Stimulated activated CD8-positive, alpha-beta memory T cell treated with anti-CD3 and anti-CD28 coated beads, Interleukin-2, amount 100 ng/mL, for 48 hours (primary cell): ENCODE results near the gene PLCD1.
"Not testable (repeated sequence)": the region's sequence is repeated elsewhere in the genome, so short reads cannot be mapped to it uniquely, and the experiment has no call there.

ENCODE experiments used
- DNase-seq, 2 donors: peaks; one replicate each; pipeline ENCODE4 v3.0.0-alpha.2; 2020; ENCODE audit warnings: low read depth in 2 of 2

PLCD1 gene

DNA sequence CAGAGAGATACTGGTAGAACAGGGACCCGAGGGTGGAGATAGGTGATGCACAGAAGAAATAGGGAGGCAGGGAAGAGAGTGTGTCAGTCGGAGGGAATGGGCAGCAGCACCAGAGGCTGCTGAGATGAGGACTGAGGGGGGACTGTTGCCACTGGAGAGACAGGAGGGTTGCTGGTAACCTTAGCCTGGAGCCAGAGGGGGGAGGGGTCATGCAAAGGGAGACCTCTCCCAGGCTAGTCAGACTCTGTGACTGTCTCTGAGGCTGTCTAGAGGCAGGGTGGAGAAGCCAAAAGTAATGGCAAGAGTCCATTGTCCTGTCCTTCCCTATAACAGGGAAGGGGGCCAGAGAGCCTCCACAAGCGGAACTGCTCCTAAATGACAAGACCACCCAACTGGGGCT is 7.5 kb upstream of the PLCD1 start:
- DNase-seq: no peak

DNA sequence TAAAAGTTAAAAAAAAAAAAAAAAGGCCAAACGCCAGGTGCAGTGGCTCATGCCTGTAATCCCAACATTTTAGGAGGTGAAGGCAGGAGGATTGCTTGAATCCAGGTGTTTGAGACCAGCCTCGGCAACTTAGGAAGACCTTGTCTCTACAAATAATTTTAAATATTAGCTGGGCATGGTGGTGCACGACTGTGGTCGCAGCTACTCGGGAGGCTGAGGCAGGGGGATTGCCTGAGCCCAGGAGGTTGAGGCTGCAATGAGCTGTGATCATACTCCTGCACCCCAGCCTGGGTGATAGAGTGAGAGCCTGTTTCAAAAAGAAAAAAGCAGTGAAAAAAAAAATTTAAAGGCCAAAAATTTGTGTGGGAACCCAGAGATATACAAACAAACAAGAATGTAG is 6.8 kb upstream of the PLCD1 start:
- DNase-seq: no peak

- DNase-seq: not testable (repeated sequence)
Observed at GRCh38 chr3:38034335-38034734, 4.9 kb upstream of the PLCD1 start.

DNA sequence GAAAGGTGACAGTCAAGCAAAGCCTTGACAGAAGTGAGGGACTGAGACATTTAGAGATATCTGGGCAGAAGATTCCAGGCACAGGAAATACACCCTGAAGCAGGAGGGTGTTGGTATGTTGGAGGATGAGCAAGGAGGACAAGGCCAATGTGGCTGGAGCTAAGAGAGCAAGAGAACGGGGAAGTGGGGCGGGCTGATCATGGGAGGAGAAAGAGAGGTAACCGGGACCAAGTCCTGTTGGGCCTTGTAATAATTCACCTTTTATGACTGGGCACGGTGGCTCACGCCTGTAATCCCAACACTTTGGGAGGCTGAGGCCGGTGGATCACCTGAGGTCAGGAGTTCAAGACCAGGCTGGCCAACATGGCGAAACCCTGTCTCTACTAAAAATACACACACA is 4.1 kb upstream of the PLCD1 start:
- not testable (repeated sequence) for DNase-seq

DNA sequence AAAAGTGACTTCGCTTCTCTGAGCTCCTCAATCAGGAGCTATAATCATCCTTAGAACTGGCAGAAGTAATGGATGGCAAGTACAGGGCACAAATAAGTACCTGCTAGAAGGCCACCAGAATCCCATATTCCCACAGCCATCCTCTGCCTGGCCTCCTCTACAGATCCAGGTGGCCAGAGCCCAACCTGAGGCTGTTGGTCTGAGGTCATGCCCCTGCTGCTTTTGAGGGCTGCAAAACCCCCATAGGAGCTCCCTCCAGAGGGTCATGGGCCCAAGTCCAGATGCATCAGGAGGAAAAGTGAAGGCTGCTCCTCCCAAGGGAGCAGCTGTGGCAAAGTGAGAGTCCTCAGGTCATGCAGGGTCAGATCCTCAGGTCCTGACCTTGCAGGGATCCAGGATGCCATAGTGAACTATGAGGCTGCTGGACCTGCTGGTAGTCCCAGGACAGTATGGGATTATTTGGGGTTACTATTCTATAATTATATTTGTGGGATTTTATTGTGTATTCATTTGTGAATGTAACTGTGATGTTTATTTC is 3.0 kb upstream of the PLCD1 start:
- no peak for DNase-seq

GRCh38 chr3:38031022-38031994 is 1.9 kb upstream of the PLCD1 start:
- no peak for DNase-seq

GRCh38 chr3:38030126-38031021 is 932 bp upstream of the PLCD1 start:
- DNase-seq: no peak

GRCh38 chr3:38028621-38029361 is 651 bp downstream of the PLCD1 start:
- no peak for DNase-seq

DNA sequence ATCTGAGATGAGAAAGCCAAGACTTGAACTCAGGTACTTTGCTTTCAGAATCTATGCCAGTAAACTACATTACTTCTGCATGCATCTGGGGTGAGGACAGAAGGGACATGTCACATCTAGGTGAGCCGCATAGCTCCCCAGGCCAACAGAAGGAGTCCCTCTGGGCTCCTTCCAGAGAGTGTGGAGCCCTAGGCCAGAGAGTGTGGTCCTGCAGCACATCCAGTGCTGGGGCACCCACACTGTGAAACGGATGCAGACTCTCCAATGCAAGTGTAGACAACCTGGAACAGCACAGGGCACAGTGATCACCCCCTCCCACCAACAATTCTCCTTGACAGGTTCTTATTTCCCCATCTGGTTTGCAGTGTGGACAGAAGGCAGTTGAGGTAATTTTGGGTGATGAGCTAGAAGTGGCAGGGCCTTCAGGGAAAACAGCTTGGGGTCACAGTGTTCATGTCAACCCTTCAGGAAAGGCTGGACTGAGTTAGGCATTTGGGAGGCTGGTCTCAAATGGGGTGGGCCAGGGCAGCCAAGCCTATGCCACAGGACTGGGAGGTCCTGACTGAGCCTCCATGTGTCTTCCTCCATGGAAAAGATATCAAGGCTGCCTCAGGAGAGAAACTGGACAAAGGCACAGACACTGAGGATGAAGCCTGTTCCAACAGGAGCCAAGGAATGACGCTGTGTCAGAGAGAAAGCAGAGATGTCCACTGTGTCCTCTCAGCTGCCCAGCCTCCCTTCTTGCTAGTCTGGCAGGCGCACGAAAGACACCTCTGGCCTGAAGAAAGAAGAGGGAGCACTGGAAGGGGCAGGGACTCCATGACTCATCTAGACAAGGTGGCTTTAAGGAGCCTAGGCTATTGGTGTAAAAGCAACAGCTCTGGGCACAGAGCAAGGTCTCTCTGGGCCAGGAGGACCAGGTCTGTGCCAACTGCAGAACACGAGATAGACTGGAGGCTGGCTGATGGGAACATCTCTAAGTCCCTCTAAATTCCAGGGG is 1.7 kb downstream of the PLCD1 start:
- no peak for DNase-seq

DNA sequence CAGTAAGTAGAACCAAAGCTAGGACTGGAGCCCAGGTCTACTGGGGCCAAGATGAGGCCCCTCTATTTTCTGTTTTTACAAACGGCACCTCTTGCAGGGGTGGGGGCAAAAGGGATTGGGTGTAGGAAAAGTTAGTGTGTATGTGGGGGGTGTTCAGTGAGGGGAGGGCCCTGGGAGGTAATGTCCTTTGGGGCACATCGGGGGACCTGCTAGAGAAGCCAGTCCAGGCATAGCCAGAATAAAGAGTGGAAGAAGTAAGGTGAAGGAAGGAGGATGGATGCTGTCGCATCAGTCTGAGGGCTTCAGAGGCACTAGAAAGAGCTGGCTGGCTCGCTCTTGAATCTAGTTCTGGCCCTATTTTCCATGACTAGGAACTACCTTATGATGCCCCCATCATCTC is 2.6 kb downstream of the PLCD1 start:
- DNase-seq: no peak

DNA sequence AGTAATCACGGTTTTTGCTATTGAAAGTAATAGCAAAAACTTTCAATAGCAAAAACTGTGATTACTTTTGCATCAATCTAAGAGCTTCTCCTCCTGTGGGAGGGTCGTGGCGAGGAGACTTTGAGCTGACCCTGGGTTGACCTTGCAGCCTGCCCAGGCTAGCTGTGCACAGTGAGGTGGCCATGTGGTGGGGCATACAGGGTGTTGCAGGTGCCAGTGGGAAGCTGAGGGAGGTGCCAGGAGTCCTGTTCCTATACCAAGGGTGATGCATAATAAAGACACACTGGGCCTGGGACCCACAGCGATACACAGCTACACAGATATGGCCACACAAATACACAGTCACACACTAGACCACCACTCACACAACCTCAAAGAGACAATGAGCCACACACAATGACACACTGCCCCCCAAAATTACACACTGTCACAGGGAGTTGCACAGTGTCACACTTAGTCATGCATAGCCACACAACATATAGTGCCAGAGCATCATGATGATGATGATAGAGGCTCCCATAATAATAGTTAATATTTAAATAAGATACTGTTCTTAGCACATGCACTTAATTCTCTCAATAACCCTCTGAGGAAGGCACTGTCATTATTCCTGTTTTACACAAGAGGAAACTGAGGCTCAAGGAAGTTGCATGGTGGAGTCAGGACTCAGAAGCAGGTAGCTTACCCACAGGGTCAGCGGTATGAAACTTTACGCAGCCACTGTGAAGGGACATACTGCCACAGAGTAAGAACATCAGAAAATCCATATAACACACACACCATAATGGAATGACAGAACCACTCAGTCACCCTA is 6.3 kb downstream of the PLCD1 start:
- DNase-seq: no peak

- DNase-seq: no peak
Observed at GRCh38 chr3:38022301-38022700, 7.1 kb downstream of the PLCD1 start.

DNA sequence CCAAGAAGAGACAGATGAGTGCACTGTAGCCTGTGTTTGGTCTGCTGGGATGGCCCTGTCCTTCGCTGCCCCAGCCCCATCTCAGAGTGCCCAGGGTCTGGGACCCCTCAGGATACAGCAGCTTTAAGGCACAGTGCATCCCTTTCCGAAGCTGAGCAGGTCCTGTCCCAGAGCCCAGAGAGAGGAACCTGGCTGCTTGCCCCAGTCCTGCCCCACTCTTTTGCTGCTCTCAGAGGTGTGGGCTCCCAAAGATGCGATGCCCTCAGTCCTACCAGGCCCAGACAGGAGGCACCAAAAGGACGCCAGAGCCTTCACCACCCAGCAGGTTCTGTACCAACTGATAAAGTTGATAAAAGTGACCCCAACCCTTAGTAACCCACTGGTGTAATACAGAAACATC is 8.2 kb downstream of the PLCD1 start:
- DNase-seq: no peak

DNA sequence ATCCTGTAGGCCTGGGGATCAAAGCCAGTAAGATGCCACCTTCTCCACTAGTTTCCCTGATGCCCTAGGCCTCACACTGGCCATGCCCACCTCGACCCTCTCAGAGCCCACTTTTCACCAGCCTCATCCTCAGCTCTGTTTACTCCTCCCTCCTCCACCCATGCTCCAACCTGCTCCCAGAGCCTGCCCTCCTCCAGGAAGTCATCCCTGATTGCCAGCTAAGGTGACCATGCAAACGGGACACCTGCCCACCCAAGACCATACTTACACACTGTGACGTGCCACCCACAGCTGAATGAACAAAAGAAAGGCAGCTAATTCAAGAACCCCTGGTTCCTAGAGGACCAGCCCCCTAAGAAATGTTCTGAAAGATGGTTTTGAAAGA is 9.1 kb downstream of the PLCD1 start:
- no peak for DNase-seq

- no peak for DNase-seq
Observed at GRCh38 chr3:38019658-38020341, 9.6 kb downstream of the PLCD1 start.

DNA sequence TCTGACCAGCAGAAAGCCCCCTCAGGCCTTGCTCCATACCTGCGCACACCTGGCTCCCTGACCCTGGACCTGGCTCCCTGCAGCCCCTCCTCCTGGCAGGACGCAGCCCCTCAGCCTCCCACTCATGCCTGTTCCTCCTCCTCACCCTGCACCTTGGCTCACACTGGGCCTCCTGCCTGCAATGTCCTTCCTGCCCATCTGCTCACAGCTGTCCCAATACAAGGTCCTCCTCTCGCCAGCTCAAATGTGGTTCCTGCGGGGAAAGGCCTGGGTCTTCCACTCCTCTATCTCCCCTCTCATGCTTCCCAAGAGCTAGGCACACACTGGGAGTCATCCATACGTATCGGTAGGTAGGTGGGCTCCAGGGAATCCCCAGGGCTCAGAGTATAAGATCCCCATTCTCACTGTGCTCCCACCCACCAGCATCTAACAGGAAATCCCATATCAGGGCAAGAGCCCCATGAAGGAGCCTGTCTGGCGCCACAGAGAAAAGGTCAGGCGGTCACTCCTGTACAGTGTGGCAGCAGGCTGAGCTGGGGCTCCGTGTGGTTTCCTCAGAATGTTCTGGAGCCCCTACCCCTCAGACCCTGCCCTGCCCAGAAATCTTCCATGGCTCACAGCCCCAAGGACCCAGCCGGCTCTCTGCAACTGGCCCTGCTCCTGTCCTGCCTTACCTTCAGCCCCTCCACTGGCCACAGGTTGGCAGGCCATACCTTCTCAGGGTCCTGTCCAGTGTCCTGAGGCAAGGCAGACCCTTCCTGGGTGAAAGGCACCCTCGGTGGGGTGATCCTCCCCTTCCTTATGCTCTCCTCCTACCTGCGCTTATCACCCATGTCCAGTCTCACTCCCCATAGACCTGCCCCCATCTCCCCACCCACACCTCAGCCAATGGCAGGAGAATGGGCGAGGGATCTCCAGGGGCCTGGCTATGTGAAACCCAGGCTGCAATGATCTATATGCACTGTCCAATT is 10.9 kb downstream of the PLCD1 start:
- no peak for DNase-seq

GRCh38 chr3:38017445-38018295 is 11.8 kb downstream of the PLCD1 start:
- DNase-seq: no peak
